OCI-LY1 (cell line): ENCODE measurements around the gene GOLGA8T.
"Not testable (repeated sequence)": the region's sequence is repeated elsewhere in the genome, so short reads cannot be mapped to it uniquely, and the experiment has no call there.

ENCODE experiments used
- H2AFZ ChIP-seq: fragments of 200-600 bp; sonication (generic), shearing (Covaris generic); 2 replicates; pipeline ENCODE4 v1.6.0; 2014; ENCODE audit warnings: antibody characterized with exemption, mild to moderate bottlenecking, low read length
- H3F3A ChIP-seq: fragments of 200-600 bp; sonication (generic), shearing (Covaris generic); 2 replicates; pipeline ENCODE4 v1.6.0; 2014; ENCODE audit warnings: mild to moderate bottlenecking, antibody characterized with exemption, low read length, moderate library complexity; ENCODE audit not compliant: insufficient read depth
- H3K27ac ChIP-seq: fragments of 200-600 bp; sonication (generic); 2 replicates; pipeline ENCODE4 v1.5.1; 2014; ENCODE audit warnings: low read length, mixed run types, mild to moderate bottlenecking, low read depth; ENCODE audit not compliant: poor library complexity, severe bottlenecking
- H3K27me3 ChIP-seq: fragments of 200-600 bp; sonication (generic); 2 replicates; pipeline ENCODE4 v1.6.0; 2014; ENCODE audit warnings: antibody characterized with exemption, mild to moderate bottlenecking, low read length, moderate library complexity; ENCODE audit not compliant: insufficient read depth
- H3K36me3 ChIP-seq: fragments of 200-600 bp; sonication (generic); 2 replicates; pipeline ENCODE4 v1.6.1; 2014; ENCODE audit warnings: mild to moderate bottlenecking, antibody characterized with exemption, low read length, moderate library complexity, mixed read lengths; ENCODE audit not compliant: insufficient read depth
- H3K4me1 ChIP-seq: fragments of 200-600 bp; sonication (generic); 2 replicates; pipeline ENCODE4 v1.5.1; 2014; ENCODE audit warnings: mild to moderate bottlenecking, low read length, moderate library complexity; ENCODE audit not compliant: insufficient read depth, severe bottlenecking
- H3K4me2 ChIP-seq: fragments of 200-600 bp; sonication (generic), shearing (Covaris generic); 2 replicates; pipeline ENCODE4 v1.6.1; 2014; ENCODE audit warnings: low read length
- H3K4me3 ChIP-seq: fragments of 200-600 bp; sonication (generic); 2 replicates; pipeline ENCODE4 v1.5.1; 2014; ENCODE audit warnings: low read length, low read depth, mild to moderate bottlenecking, mixed read lengths; ENCODE audit not compliant: poor library complexity, severe bottlenecking
- H3K79me2 ChIP-seq: fragments of 200-600 bp; shearing (Covaris generic); 2 replicates; pipeline ENCODE4 v1.6.1; 2016; ENCODE audit warnings: mixed run types, low read length, mixed read lengths; ENCODE audit not compliant: insufficient read depth
- H3K9ac ChIP-seq: fragments of 200-600 bp; sonication (generic), shearing (Covaris generic); 2 replicates; pipeline ENCODE4 v1.6.1; 2014; ENCODE audit warnings: mild to moderate bottlenecking, low read length, mixed read lengths
- H3K9me2 ChIP-seq: fragments of 200-600 bp; sonication (generic), shearing (Covaris generic); 2 replicates; pipeline ENCODE4 v1.6.1; 2014; ENCODE audit warnings: low read depth, mild to moderate bottlenecking, low read length, mixed read lengths
- H3K9me3 ChIP-seq: fragments of 200-600 bp; shearing (Covaris generic); 2 replicates; pipeline ENCODE4 v1.6.1; 2014; ENCODE audit warnings: low read length, mixed read lengths
- H4K20me1 ChIP-seq: fragments of 200-600 bp; sonication (generic), shearing (Covaris generic); 2 replicates; pipeline ENCODE4 v1.6.0; 2016; ENCODE audit warnings: mild to moderate bottlenecking, low read length; ENCODE audit not compliant: insufficient read depth

The GOLGA8T gene

DNA sequence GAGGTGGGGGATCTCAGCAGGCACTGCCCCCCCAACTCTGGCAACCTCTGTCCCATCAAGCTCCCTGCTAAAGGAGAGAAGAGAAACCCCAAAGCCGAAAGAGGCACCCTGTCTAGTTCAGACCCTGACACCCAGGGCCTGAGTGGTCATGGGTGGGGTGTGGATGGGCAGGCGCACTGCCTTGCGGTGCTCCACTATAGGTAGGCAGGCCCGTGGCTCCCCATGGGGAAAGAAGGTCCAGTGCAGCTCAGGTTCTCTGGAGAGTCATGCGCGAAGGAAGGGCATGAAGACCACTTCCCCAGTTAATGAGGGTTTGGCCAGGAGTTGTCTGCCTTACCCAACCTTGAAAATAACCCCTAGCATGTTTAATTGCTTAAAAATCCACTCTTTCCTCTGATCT, 40.4 kb downstream of the GOLGA8T start:
- not testable (repeated sequence) for H3K27ac ChIP-seq, H3K9me3 ChIP-seq, H3K4me2 ChIP-seq, H3K9ac ChIP-seq, H3K79me2 ChIP-seq, H3K4me1 ChIP-seq, H3K4me3 ChIP-seq, H4K20me1 ChIP-seq, H3K36me3 ChIP-seq, H3K9me2 ChIP-seq, H3F3A ChIP-seq, H2AFZ ChIP-seq, H3K27me3 ChIP-seq

DNA sequence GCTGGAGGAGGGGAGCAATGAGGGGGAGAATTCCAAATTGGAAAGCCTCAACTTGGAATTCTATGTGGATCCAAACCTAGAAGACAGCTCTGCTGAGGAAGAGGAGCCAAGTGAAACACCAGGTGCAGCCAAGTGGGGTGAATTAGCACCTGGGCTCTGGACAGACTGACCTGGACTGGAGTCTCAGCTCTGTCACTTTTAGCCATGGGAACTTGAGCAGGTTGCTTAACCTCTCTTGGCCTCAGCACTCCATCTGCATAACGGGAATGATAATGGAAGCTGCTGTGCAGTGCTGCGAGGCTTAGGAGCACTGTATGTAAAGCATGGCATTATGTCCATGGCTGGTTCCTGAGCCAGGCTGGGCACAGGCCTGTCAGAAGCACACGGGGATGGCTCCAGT, 41.8 kb downstream of the GOLGA8T start:
- not testable (repeated sequence) for H3K9ac ChIP-seq, H3K79me2 ChIP-seq, H3K27me3 ChIP-seq, H3K27ac ChIP-seq, H3K4me2 ChIP-seq, H2AFZ ChIP-seq, H4K20me1 ChIP-seq, H3K9me3 ChIP-seq, H3K4me1 ChIP-seq, H3K9me2 ChIP-seq, H3K4me3 ChIP-seq, H3F3A ChIP-seq, H3K36me3 ChIP-seq

DNA sequence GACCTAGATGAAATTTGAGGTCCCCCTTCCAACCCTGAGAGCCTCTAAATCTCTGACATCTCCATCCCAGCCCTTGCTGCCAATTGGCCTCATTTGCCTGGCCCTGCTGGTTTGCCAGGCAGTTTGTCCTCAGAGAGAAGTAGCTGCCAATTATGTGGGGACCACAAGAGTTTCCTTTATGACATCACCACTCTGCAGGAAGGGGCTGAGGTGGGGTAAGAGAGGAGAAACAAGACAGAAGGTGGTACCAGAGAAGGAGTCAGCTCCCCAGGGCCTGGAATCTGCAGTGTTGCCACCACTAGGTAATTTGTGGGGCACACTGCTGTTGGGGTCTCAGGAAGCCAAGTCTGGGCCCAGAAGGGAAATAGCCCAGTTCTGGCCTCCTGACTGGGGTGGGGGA, 45.0 kb downstream of the GOLGA8T start:
- H3K27ac ChIP-seq, H3K4me1 ChIP-seq, H2AFZ ChIP-seq, H3K9me2 ChIP-seq, H3K79me2 ChIP-seq, H4K20me1 ChIP-seq, H3K4me2 ChIP-seq, H3K36me3 ChIP-seq, H3K27me3 ChIP-seq, H3F3A ChIP-seq, H3K9me3 ChIP-seq, H3K9ac ChIP-seq, H3K4me3 ChIP-seq: not testable (repeated sequence)

DNA sequence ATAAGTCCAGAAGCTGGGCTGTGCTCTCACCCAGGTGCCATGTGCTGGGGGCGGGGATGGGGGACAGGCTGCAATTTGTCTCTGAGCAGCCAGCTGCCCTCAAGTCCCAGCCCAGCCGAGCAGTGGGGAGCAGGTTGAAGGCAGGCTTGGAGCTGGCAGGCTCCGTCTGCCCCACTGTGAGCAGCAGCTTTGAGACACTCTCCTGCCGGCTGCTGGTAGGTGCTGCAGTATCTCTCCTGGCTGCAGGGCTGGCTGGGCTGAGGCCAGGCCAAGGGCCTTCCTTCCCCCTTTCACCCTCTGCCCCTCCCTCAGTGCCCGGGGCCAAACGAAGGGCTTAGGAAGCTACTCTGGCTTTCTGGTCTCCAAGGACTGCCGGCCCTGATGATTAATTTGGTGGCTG, 50.6 kb downstream of the GOLGA8T start:
- H3K36me3 ChIP-seq, H3K9me3 ChIP-seq, H3K4me2 ChIP-seq, H4K20me1 ChIP-seq, H3K4me1 ChIP-seq, H3K4me3 ChIP-seq, H3K27ac ChIP-seq, H3K79me2 ChIP-seq, H3K27me3 ChIP-seq, H3K9me2 ChIP-seq, H3K9ac ChIP-seq, H3F3A ChIP-seq, H2AFZ ChIP-seq: not testable (repeated sequence)

DNA sequence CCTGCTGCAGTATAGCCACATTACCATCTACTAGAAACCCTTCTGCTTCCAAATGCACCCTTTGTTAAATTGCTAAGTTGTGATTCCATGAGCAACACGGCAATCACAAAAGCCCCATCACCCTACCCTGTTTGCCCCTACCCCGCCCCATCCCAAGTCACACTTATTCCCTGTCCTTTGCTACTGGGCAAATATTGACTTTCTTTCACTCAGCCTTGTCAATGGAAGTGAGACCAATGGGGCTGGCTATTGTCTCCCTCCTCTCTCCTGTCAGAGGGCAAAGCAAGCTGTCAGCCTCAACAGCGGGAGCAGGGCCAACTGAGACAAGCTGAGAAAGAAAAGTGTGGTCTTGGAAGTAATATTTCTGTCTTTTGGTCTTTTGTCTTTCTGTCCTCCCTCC, 52.6 kb downstream of the GOLGA8T start:
- H4K20me1 ChIP-seq, H3K79me2 ChIP-seq, H3K27me3 ChIP-seq, H3K36me3 ChIP-seq, H3K9me3 ChIP-seq, H3K27ac ChIP-seq, H3F3A ChIP-seq, H3K4me3 ChIP-seq, H3K9me2 ChIP-seq, H3K9ac ChIP-seq, H2AFZ ChIP-seq, H3K4me2 ChIP-seq, H3K4me1 ChIP-seq: not testable (repeated sequence)

DNA sequence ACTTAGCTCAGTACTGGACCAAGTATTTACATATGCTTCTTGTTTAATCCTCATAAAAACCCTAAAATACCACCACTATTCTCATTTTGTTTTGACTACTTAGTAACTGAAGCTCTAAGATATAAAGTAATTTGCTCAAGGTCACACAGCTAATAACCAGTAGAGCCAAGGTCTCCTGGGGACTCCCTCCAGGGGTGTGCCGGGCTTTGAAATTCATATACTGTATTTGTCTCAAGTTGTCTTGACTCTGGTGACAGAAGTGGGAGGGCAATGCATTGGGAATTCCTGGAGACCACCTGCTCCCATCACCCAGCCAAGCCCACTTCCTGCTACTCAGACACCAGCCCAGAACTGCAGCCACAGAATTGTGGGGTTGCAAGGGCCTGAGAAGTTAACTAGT, 54.9 kb downstream of the GOLGA8T start:
- H3F3A ChIP-seq, H2AFZ ChIP-seq, H3K9me3 ChIP-seq, H3K4me2 ChIP-seq, H3K9me2 ChIP-seq, H3K27me3 ChIP-seq, H3K9ac ChIP-seq, H3K36me3 ChIP-seq, H4K20me1 ChIP-seq, H3K27ac ChIP-seq, H3K79me2 ChIP-seq, H3K4me3 ChIP-seq, H3K4me1 ChIP-seq: not testable (repeated sequence)

DNA sequence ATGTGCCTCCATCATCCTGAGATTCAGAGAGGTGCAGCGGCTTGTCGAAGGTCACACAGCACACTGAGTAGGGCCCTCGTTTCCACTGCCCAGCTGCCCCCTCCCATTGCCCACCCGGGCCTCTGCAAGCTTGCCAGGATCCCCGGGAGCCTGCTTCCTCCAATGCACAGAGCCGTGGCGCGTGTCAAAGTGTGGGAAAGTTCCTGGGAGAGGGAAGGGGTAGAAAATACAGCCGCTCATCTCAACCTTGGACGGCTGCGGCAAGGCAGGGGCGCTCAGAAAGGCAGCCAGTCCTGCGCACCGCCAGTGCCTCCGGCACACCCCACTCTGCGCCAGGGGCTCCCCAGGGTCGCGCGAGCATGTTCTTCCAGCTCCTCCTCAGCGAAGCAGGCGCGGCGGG, 56.3 kb downstream of the GOLGA8T start:
- not testable (repeated sequence) for H3K27me3 ChIP-seq, H4K20me1 ChIP-seq, H3K79me2 ChIP-seq, H3K36me3 ChIP-seq, H3K9me3 ChIP-seq, H3K9ac ChIP-seq, H3K4me3 ChIP-seq, H3K4me2 ChIP-seq, H3K27ac ChIP-seq, H2AFZ ChIP-seq, H3F3A ChIP-seq, H3K9me2 ChIP-seq, H3K4me1 ChIP-seq

DNA sequence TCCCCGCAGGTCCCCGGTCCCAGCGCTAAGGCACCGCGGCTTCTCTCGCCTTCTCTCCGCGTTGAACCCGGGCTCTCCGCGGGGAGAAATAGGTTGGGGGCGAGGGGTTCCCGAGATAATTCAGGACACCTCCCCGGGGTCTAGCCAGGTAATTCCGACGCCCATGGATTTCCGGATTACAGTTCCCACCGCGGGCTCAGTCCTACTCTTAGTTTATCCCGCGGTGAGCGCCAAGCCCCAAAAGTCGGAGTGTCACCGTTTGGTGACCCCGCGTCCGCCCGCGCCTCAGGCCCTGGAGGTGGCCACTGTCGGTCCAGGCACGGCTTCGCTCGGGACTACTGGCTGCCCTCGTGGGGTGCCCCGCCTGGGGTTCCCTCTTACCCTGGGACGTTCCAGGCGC, 56.8 kb downstream of the GOLGA8T start:
- not testable (repeated sequence) for H3K4me1 ChIP-seq, H3K36me3 ChIP-seq, H3K27me3 ChIP-seq, H3K27ac ChIP-seq, H4K20me1 ChIP-seq, H2AFZ ChIP-seq, H3K9me3 ChIP-seq, H3K79me2 ChIP-seq, H3K9ac ChIP-seq, H3F3A ChIP-seq, H3K4me2 ChIP-seq, H3K9me2 ChIP-seq, H3K4me3 ChIP-seq
